Suprapubic skin (tissue), 3 donors: ENCODE measurements around the gene BCL11B.

Source experiments
- CTCF ChIP-seq, 2 donors: fragments of 200-600 bp in 1 of 2; fragments of 450-650 bp in 1 of 2; sonication (generic) in 1 of 2; IDR thresholded peaks; one replicate each; pipeline ENCODE4 v1.5.1; 2016 to 2019; ENCODE audit warnings: antibody characterized with exemption in 2 of 2, mild to moderate bottlenecking in 1 of 2, moderate library complexity in 1 of 2
- EP300 ChIP-seq: sonication (generic); formaldehyde crosslinking; IDR thresholded peaks from one replicate; pipeline ENCODE4 v1.6.1; 2017; ENCODE audit warnings: antibody characterized with exemption
- POLR2A ChIP-seq, 2 donors: fragments of 450-650 bp; IDR thresholded peaks; one replicate each; pipeline ENCODE4 v1.6.1; 2017; ENCODE audit warnings: antibody characterized with exemption in 2 of 2, mild to moderate bottlenecking in 2 of 2, moderate library complexity in 2 of 2

- TF ChIP-seq POLR2A (IDR thresholded peaks at IDR 0.05), result no peak
- TF ChIP-seq CTCF (IDR thresholded peaks at IDR 0.05), result no peak
- no peak for TF ChIP-seq EP300
Observed at GRCh38 chr14:99186956-99187690, 84.9 kb downstream of the BCL11B start.
